Right lobe of liver (tissue), 4 donors: ENCODE measurements around the gene RTN3.

ENCODE experiments used
- POLR2A ChIP-seq: fragments of 450-650 bp; IDR thresholded peaks from one replicate; pipeline ENCODE4 v1.6.1; 2017; ENCODE audit warnings: antibody characterized with exemption, mild to moderate bottlenecking
- TF ChIP-seq, protein P1 (sequence below), 4 donors: fragments of 200-600 bp in 3 of 4; fragments of 450-650 bp in 1 of 4; IDR thresholded peaks; one replicate each; pipeline versions ENCODE4 v1.5.1 to v1.8.0; 2016 to 2022; ENCODE audit warnings: antibody characterized with exemption in 4 of 4, mild to moderate bottlenecking in 2 of 4
- donor health status: DM: no; HTN: no; CAD: no.
- donor health status: DM: no; HTN: no; CAD: no.
- donor health status: DM: no; HTN: yes; CAD: no.

DNA sequence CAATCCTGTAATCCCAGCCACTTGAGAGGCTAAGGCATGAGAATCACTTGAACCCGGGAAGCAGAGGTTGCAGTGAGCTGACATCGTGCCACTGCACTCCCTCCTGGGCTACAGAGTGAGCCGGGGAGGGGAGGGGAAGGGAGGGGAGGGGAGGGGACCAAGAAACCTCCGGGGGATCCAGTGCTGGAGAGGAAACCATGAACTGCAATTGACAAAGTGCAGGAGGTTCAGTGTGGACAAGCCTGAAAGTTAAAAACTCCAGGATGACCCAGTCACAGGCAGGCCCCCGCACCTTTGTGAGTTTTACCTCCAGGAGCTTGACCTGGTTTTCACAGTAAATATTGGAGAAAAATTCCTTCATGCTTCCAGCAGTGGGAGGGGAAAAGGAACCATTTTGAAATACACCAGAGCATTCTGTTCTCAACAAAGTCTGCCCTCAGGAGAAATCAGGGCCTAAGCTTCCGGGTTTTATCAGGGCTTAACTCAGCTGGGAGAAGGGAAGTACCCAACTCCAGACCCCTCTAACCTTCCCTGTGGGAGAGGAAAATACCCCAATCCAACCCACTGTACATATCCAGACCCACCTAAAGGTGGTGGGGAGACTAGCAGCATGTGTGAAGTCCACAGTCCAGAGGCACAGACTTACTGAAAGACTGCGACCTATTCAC is 102.8 kb downstream of the RTN3 start:
- TF ChIP-seq, protein P1, sequence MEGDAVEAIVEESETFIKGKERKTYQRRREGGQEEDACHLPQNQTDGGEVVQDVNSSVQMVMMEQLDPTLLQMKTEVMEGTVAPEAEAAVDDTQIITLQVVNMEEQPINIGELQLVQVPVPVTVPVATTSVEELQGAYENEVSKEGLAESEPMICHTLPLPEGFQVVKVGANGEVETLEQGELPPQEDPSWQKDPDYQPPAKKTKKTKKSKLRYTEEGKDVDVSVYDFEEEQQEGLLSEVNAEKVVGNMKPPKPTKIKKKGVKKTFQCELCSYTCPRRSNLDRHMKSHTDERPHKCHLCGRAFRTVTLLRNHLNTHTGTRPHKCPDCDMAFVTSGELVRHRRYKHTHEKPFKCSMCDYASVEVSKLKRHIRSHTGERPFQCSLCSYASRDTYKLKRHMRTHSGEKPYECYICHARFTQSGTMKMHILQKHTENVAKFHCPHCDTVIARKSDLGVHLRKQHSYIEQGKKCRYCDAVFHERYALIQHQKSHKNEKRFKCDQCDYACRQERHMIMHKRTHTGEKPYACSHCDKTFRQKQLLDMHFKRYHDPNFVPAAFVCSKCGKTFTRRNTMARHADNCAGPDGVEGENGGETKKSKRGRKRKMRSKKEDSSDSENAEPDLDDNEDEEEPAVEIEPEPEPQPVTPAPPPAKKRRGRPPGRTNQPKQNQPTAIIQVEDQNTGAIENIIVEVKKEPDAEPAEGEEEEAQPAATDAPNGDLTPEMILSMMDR (IDR thresholded peaks at IDR 0.05), result no peak
- no peak for TF ChIP-seq POLR2A
